Fibroblast of mammary gland (primary cell): ENCODE measurements around the gene ANKRD10.
A peak's percentile ranks its signal among the peaks of the same experiment; 100 is the strongest.

Experiments used
- DNase-seq: peaks from one replicate; pipeline ENCODE4 v3.0.0-alpha.2; 2010; ENCODE audit warnings: low read depth
- H3K4me3 ChIP-seq: 2 replicates; pipeline ENCODE4 v1.5.1; 2011; ENCODE audit warnings: low read depth, mild to moderate bottlenecking, low read length, moderate library complexity; ENCODE audit not compliant: control insufficient read depth
- TF ChIP-seq, protein P1 (sequence below): conservative IDR thresholded peaks from 2 replicates; pipeline ENCODE4 v1.5.1; 2011; ENCODE audit warnings: low read depth, low read length, inconsistent platforms; ENCODE audit not compliant: control insufficient read depth, insufficient read depth

ANKRD10 gene

DNA sequence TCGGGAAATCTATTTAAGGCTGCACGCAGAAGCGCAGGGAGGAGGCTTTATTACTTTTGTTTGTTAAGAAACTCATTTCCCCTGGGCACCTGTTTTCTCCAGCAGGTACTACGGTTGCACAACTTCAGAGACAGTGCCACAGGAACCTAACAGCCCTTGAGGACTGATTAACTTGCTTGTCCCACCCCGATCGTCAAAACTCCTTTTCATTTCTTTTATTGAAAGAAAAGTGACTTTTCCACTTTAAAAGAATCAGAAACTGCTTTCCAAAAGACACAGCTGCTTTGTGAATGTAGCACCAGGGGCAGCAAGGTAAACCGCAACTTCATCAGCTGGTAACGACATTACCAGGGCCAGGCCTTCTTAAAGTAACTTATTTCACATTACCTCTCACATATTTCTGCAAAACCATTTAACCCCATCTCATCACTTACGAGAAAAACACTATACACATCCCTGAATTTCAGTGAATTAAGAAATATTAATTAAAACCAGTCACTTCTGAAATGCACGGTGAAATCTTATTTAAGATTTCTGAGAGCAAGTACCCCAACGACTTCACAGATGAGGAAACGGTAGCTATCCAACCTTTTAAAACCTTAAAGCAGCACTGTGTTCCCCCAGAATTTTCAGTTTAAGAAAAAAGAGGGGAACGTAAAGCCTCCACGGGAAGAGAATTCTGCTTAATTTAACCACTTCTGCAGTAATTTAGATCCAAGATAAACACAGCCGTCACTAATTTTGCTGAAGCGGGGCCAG lies 1.4 kb downstream of the ANKRD10 start:
- TF ChIP-seq, protein P1, sequence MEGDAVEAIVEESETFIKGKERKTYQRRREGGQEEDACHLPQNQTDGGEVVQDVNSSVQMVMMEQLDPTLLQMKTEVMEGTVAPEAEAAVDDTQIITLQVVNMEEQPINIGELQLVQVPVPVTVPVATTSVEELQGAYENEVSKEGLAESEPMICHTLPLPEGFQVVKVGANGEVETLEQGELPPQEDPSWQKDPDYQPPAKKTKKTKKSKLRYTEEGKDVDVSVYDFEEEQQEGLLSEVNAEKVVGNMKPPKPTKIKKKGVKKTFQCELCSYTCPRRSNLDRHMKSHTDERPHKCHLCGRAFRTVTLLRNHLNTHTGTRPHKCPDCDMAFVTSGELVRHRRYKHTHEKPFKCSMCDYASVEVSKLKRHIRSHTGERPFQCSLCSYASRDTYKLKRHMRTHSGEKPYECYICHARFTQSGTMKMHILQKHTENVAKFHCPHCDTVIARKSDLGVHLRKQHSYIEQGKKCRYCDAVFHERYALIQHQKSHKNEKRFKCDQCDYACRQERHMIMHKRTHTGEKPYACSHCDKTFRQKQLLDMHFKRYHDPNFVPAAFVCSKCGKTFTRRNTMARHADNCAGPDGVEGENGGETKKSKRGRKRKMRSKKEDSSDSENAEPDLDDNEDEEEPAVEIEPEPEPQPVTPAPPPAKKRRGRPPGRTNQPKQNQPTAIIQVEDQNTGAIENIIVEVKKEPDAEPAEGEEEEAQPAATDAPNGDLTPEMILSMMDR = no peak
- peak; percentile 15 for DNase-seq
- peak overlapping the region; percentile 87 for H3K4me3 ChIP-seq

DNA sequence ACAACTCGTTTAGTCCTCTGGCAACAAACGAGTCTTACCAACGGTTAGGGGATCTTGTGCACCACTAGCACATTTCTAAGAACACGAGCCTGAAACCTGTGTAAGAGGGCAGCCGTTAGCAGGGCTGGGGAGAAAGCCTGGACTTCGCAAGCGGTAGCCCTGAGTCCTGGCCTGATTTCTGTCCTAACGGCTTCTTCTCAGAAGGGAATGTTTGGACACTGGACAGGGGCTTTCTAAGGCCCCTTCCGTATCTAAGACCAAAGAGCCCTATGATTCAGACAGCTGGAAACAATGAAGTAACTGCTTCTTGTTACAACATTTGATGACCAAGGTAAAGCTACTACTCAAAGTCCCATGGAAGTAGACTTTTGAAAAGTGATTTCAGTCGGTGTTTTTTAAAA lies 2.2 kb downstream of the ANKRD10 start:
- peak overlapping the region; percentile 87 for H3K4me3 ChIP-seq
- peak; percentile 82 for DNase-seq
- TF ChIP-seq, protein P1 = no peak

DNA sequence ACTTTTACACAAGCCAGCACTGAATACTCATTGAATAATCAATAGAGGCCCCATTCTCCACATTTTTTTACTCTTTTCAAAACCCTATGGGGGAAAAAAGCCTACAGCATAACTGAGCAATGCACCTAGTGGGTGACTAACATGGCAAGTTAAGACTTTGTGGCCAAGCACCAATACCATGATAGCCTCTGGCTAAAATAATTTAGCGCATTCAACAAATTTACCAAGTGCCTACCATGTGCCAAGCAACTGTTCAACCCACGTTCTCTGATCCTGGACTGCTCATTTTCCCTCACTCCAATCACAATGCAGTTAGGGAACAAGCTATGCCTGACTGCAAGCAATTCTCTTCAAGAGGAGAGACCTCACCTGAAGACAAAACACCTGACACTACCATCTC lies 3.0 kb downstream of the ANKRD10 start:
- H3K4me3 ChIP-seq = no peak overlapping the region
- DNase-seq = no peak
- TF ChIP-seq, protein P1 = no peak

GRCh38 chr13:110910013-110910890 lies 4.6 kb downstream of the ANKRD10 start:
- TF ChIP-seq, protein P1 = no peak
- no peak for DNase-seq
- no peak overlapping the region for H3K4me3 ChIP-seq

GRCh38 chr13:110907951-110908898 lies 6.6 kb downstream of the ANKRD10 start:
- H3K4me3 ChIP-seq = no peak overlapping the region
- DNase-seq = no peak

GRCh38 chr13:110907301-110907700 lies 7.6 kb downstream of the ANKRD10 start:
- H3K4me3 ChIP-seq = no peak overlapping the region
- DNase-seq = no peak
- TF ChIP-seq, protein P1 = no peak

More at GRCh38 chr13:110907951-110908898, 6.6 kb downstream of the ANKRD10 start:
- TF ChIP-seq, protein P1 = no peak
